ENCODE measurements around the gene E4F1. TPM values are rescaled to one million over a fixed set of nuclear protein-coding genes. Genes with fewer than 3 reads are reported as not detected.

The E4F1 gene
- total and polyA plus RNA-seq, 2 of the 8 experiments (the other 6 are each of a cell fraction or from before 2014, with no cell fraction given), result 22.2 to 27.0 TPM

- ChIA-PET CTCF (ENCODE audit: partially characterized antibody) (interaction anchor here (0.6 to 1.8 kb wide), 11 partner anchors 8 to 189 kb away, joined by 3 to 11 read pairs (median 4); partner anchors contain the start of gene ECI1), POLR2A (ENCODE audit: partially characterized antibody) (interaction anchor here (0.6 to 8.6 kb wide), 20 partner anchors 11 to 276 kb away, joined by 3 to 181 read pairs (median 5); partner anchors contain the start of genes BRICD5, E4F1, ECI1 and TEDC2)
- H4K8ac ChIP-seq (ENCODE audit: extremely low read depth, insufficient read depth, low read length), result peak overlapping the region; percentile 28; the same call in 1 of the 2 replicates
- no peak overlapping the region for H3K4me3 ChIP-seq (ENCODE audit: extremely low read depth in 1 of 4, insufficient read depth in 2 of 4, low read depth in 3 of 4, low read length in 4 of 4)
- H2BK12ac ChIP-seq (ENCODE audit: low read depth, low read length), result no peak overlapping the region
- no peak overlapping the region for H2AK5ac ChIP-seq (ENCODE audit: low read depth, low read length)
- H2AFZ ChIP-seq (ENCODE audit: low read length), result no peak overlapping the region
- H2BK20ac ChIP-seq (ENCODE audit: low read length), result no peak overlapping the region
- peaks cover 12 to 31% (median 14%) of the 10 kb centered on the region in 4 experiments; a peak in 7 of 8 replicates for H3K36me3 ChIP-seq (ENCODE audit: control insufficient read depth in 2 of 4, insufficient read depth in 4 of 4, low read length in 3 of 4)
- no peak for TF ChIP-seq SUZ12 (IDR thresholded peaks at IDR 0.05; ENCODE audit: low read length)
- no peak for TF ChIP-seq MAFK (IDR thresholded peaks at IDR 0.05; ENCODE audit: low read depth, low read length)
- no peak for TF ChIP-seq CEBPB (IDR thresholded peaks at IDR 0.05; ENCODE audit: low read depth, low read length)
- TF ChIP-seq TBP (IDR thresholded peaks at IDR 0.05; ENCODE audit: low read depth, low read length), result no peak
- no peak for TF ChIP-seq MAX (IDR thresholded peaks at IDR 0.05)
- no peak for TF ChIP-seq YY1 (IDR thresholded peaks at IDR 0.05; ENCODE audit: low read depth, low read length)
- TF ChIP-seq KDM1A (IDR thresholded peaks at IDR 0.05; ENCODE audit: borderline replicate concordance, low read length), result no peak
- H3K18ac ChIP-seq (ENCODE audit: extremely low read depth, low read length), result no peak overlapping the region
- peaks cover 4 to 20% (median 16%) of the 10 kb centered on the region in 4 experiments; a peak in 6 of 7 replicates for H3K27me3 ChIP-seq (replicated peaks in 1 of 4; ENCODE audit: control insufficient read depth in 3 of 4, extremely low read depth in 1 of 4, insufficient read depth in 3 of 4, low read length in 3 of 4)
- H3K14ac ChIP-seq (ENCODE audit: insufficient read length), result no peak overlapping the region
- H3K27ac ChIP-seq (ENCODE audit: low read depth, low read length), result no peak overlapping the region
- H3K79me2 ChIP-seq (ENCODE audit: control insufficient read depth in 1 of 2, insufficient read depth in 2 of 2, low read length in 2 of 2), result no peaks in the 10 kb centered on the region
- WGBS, 2 experiments (ENCODE audit: extremely low coverage in 1 of 2, insufficient coverage in 1 of 2, insufficient read length in 1 of 2, insufficient replicate concordance in 2 of 2, low coverage in 1 of 2, low lambda C conversion rate in 2 of 2, missing lambda C conversion rate in 1 of 2), result 74% methylated on average over 15 of the region's 15 CpGs; no CpG with 5 or more reads in 1 of the 2 experiments
- no peak overlapping the region for H2BK5ac ChIP-seq (ENCODE audit: low read depth, low read length)
- DNase-seq (ENCODE audit: low read depth in 1 of 2, low spot score in 2 of 2) (peak in 1 of 2 experiments; percentile 63), FAIRE-seq (no peak)
- no peaks in the 10 kb centered on the region; the same call in 1 of the 2 replicates for H3K79me1 ChIP-seq (ENCODE audit: low read depth, low read length)
- H4K20me1 ChIP-seq (replicated peaks in 1 of 2; ENCODE audit: control insufficient read depth in 1 of 2, insufficient read depth in 2 of 2, low read length in 2 of 2), result peaks cover 0 to 20% of the 10 kb centered on the region in 2 experiments
- H2BK120ac ChIP-seq (replicated peaks; ENCODE audit: low read depth, low read length), result no peak overlapping the region
- peak overlapping the region in 1 of 2 experiments; percentile 78; a peak in 3 of 4 replicates for H3K4me2 ChIP-seq (ENCODE audit: insufficient read depth in 1 of 2, low read depth in 2 of 2, low read length in 2 of 2)
- H3K4ac ChIP-seq (replicated peaks; ENCODE audit: insufficient read length, low read depth, low read length), result no peak overlapping the region
- H4K5ac ChIP-seq (ENCODE audit: insufficient read length, low read depth, low read length), result no peak overlapping the region
- H3K23me2 ChIP-seq (ENCODE audit: low read depth, low read length), result peaks cover 16% of the 10 kb centered on the region; the same call in 1 of the 2 replicates
- no peak overlapping the region for H3K9ac ChIP-seq (replicated peaks in 1 of 4; ENCODE audit: extremely low read depth in 1 of 4, low read depth in 3 of 4, low read length in 3 of 4)
- H3K4me1 ChIP-seq (replicated peaks in 1 of 4; ENCODE audit: control insufficient read depth in 3 of 4, insufficient read depth in 4 of 4, low read length in 3 of 4), result peaks cover 0 to 19% (median 10%) of the 10 kb centered on the region in 4 experiments; a peak in 5 of 7 replicates
- no peak overlapping the region for H4K91ac ChIP-seq (replicated peaks; ENCODE audit: insufficient read length, low read length)
- H3K23ac ChIP-seq (ENCODE audit: insufficient read length), result no peak overlapping the region
- H3K9me3 ChIP-seq (ENCODE audit: insufficient read depth in 2 of 2, low read depth in 1 of 2, low read length in 1 of 2), result no peaks in the 10 kb centered on the region
- no peak overlapping the region for H3K56ac ChIP-seq (replicated peaks; ENCODE audit: insufficient read length, low read depth, low read length)
- H2BK15ac ChIP-seq (ENCODE audit: low read length), result no peak overlapping the region
Observed at GRCh38 chr16:2238838-2239675, 15.7 kb downstream of the E4F1 start.
